Hepatocyte (in vitro differentiated cells): ENCODE measurements around the gene C16orf87. TPM values are rescaled to one million over a fixed set of nuclear protein-coding genes. Genes with fewer than 3 reads are reported as not detected.

ENCODE experiments used
- DNase-seq: peaks from one replicate; pipeline ENCODE4 v3.0.0-alpha.2; 2016; ENCODE audit warnings: low spot score
- H2AFZ ChIP-seq: fragments of 200-600 bp; sonication (generic); 2 replicates; pipeline ENCODE4 v1.6.0; 2016; ENCODE audit warnings: antibody characterized with exemption, mild to moderate bottlenecking
- H3K27ac ChIP-seq: fragments of 200-600 bp; sonication (generic); 2 replicates; pipeline ENCODE4 v1.5.1; 2016; ENCODE audit warnings: mild to moderate bottlenecking
- H3K27me3 ChIP-seq: fragments of 200-600 bp; sonication (generic); 2 replicates; pipeline ENCODE4 v1.6.1; 2016
- H3K36me3 ChIP-seq: fragments of 200-600 bp; sonication (generic); replicated peaks from 2 replicates; pipeline ENCODE4 v1.5.1; 2016; ENCODE audit warnings: low read depth; ENCODE audit not compliant: insufficient read depth
- H3K4me1 ChIP-seq: fragments of 200-600 bp; sonication (generic); 2 replicates; pipeline ENCODE4 v1.5.1; 2016; ENCODE audit warnings: mild to moderate bottlenecking, moderate library complexity; ENCODE audit not compliant: insufficient read depth
- H3K4me2 ChIP-seq: fragments of 200-600 bp; sonication (generic); 2 replicates; pipeline ENCODE4 v1.6.0; 2016
- H3K4me3 ChIP-seq: fragments of 200-600 bp; sonication (generic); 2 replicates; pipeline ENCODE4 v1.5.1; 2016; ENCODE audit warnings: mild to moderate bottlenecking
- H3K79me2 ChIP-seq: fragments of 200-600 bp; sonication (generic); 2 replicates; pipeline ENCODE4 v1.6.0; 2017; ENCODE audit warnings: mild to moderate bottlenecking
- H3K9me2 ChIP-seq: fragments of 200-600 bp; sonication (generic); replicated peaks from 2 replicates; pipeline ENCODE4 v1.6.0; 2017; ENCODE audit warnings: mild to moderate bottlenecking; ENCODE audit not compliant: insufficient read depth
- H3K9me3 ChIP-seq: fragments of 200-600 bp; sonication (generic); 2 replicates; pipeline ENCODE4 v1.5.1; 2016; ENCODE audit warnings: low read depth, mild to moderate bottlenecking
- H4K20me1 ChIP-seq: fragments of 200-600 bp; sonication (generic); 2 replicates; pipeline ENCODE4 v1.6.0; 2016; ENCODE audit warnings: mild to moderate bottlenecking; ENCODE audit not compliant: insufficient read depth, poor library complexity, severe bottlenecking
- EZH2 ChIP-seq: fragments of 200-600 bp; sonication (generic); IDR thresholded peaks from 2 replicates; pipeline ENCODE4 v1.6.1; 2016; ENCODE audit warnings: antibody characterized with exemption, mild to moderate bottlenecking, borderline replicate concordance
- EZH2phosphoT487 ChIP-seq: fragments of 200-600 bp; sonication (generic); IDR thresholded peaks from one replicate; pipeline ENCODE4 v1.6.1; 2018; ENCODE audit warnings: antibody characterized with exemption, mild to moderate bottlenecking, low read depth, moderate library complexity; ENCODE audit not compliant: unreplicated experiment, severe bottlenecking
- WGBS: methylation state at CpG from one replicate; pipeline ENCODE4 v1.1.6; 2016; ENCODE audit warnings: low lambda C conversion rate; ENCODE audit errors: missing lambda C conversion rate; 5-methylcytosine and 5-hydroxymethylcytosine counted together
- polyA plus RNA-seq: library from polyadenylated mRNA; unstranded; fragments of >200 nt; fragmentation: Nextera tagmentation; extraction: Ambion mirVana; gene quantifications from 2 replicates; pipeline ENCODE4 v1.2.1, GENCODE V29; 2016
- total RNA-seq: library from RNA; depleted of rRNA; stranded (reverse); fragments of >200 nt; gene quantifications from 2 replicates; pipeline ENCODE4 v1.2.3, GENCODE V29; 2014
- TF ChIP-seq, protein P1 (sequence below): fragments of 200-600 bp; sonication (generic); IDR thresholded peaks from 2 replicates; pipeline ENCODE4 v1.5.1; 2016; ENCODE audit warnings: antibody characterized with exemption, mild to moderate bottlenecking; ENCODE audit not compliant: poor library complexity

Gene C16orf87
- total and polyA plus RNA-seq, 2 experiments from 2014 or later: 24.9 to 25.1 TPM

DNA sequence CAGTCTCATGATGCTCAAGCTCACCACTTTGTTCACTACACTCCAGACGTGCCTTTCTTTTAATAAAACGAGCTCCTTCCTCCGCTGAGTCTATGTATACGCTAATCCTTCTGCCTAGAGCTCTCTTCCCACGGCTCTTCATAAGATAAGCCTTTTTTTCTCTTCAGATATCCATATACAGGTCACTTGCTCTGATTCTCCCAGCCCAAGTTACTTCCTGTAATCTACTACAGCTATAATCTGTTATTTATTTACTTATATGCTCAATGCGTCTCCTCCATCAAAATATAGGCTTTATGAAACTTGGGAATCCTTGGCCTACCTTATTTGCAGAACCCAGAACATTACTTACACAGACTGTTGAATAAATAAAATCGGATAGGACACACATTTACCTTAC lies 17.4 kb downstream of the C16orf87 start:
- Histone ChIP-seq H4K20me1 (peaks cover 22% of the 10 kb centered on the region), H3K79me2 (peaks cover 100% of the 10 kb centered on the region), H3K36me3 (no peaks in the 10 kb centered on the region), H3K4me1 (peaks cover 17% of the 10 kb centered on the region), H3K4me2 (no peak overlapping the region), H3K9me3 (peaks cover 8% of the 10 kb centered on the region), H3K4me3 (no peak overlapping the region), H3K27me3 (no peaks in the 10 kb centered on the region), H2AFZ (no peak overlapping the region), H3K27ac (no peak overlapping the region), H3K9me2 (no peaks in the 10 kb centered on the region)
- no peak for DNase-seq
- 87% methylated on average over 7 of the region's 7 CpGs for WGBS
- TF ChIP-seq EZH2phosphoT487: no peak
- no peak for TF ChIP-seq EZH2
- TF ChIP-seq, protein P1, sequence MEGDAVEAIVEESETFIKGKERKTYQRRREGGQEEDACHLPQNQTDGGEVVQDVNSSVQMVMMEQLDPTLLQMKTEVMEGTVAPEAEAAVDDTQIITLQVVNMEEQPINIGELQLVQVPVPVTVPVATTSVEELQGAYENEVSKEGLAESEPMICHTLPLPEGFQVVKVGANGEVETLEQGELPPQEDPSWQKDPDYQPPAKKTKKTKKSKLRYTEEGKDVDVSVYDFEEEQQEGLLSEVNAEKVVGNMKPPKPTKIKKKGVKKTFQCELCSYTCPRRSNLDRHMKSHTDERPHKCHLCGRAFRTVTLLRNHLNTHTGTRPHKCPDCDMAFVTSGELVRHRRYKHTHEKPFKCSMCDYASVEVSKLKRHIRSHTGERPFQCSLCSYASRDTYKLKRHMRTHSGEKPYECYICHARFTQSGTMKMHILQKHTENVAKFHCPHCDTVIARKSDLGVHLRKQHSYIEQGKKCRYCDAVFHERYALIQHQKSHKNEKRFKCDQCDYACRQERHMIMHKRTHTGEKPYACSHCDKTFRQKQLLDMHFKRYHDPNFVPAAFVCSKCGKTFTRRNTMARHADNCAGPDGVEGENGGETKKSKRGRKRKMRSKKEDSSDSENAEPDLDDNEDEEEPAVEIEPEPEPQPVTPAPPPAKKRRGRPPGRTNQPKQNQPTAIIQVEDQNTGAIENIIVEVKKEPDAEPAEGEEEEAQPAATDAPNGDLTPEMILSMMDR: no peak

DNA sequence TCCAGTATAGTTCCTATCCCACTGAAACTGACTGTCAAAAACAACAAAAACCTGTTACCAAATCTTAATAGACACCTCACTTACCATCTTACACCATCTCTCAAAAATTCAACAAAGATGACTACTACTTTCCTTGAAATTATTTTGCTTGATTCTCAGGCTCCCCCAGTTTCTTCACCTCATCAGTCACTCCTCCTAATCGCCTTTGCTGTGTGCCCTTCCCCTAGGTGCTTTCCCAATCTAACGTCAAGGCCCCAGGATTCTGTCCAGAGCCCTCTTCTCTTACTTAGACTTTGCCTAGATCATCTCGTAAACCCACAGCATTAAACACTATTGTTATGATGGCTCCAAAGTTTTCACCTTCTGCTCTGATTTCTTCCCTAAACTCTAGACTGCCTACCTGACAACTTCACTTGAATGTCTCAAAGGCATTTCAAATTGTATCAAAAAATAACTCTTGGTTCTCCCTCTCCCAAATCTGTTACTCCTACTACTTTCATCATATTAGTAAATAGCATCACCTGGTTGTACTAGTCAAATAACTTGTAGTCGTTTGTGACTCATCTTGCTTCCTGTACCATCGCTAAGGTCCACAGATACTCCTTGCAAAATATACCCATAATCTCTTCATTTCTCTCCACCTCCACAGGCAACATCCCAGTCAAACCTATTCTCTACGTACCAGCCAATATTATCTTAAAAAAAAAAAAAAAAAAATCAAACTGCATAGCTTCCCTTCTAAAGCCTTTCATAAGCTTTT lies 18.0 kb downstream of the C16orf87 start:
- Histone ChIP-seq H3K79me2 (peaks cover 100% of the 10 kb centered on the region), H3K4me2 (no peak overlapping the region), H3K4me3 (no peak overlapping the region), H3K27ac (no peak overlapping the region), H3K4me1 (peaks cover 17% of the 10 kb centered on the region), H3K9me3 (peaks cover 8% of the 10 kb centered on the region), H3K9me2 (no peaks in the 10 kb centered on the region), H2AFZ (no peak overlapping the region), H3K27me3 (no peaks in the 10 kb centered on the region), H3K36me3 (no peaks in the 10 kb centered on the region), H4K20me1 (peaks cover 22% of the 10 kb centered on the region)
- TF ChIP-seq, protein P1: no peak
- no peak for TF ChIP-seq EZH2phosphoT487
- TF ChIP-seq EZH2: no peak
- 95% methylated on average over 6 of the region's 6 CpGs for WGBS
- DNase-seq: no peak

DNA sequence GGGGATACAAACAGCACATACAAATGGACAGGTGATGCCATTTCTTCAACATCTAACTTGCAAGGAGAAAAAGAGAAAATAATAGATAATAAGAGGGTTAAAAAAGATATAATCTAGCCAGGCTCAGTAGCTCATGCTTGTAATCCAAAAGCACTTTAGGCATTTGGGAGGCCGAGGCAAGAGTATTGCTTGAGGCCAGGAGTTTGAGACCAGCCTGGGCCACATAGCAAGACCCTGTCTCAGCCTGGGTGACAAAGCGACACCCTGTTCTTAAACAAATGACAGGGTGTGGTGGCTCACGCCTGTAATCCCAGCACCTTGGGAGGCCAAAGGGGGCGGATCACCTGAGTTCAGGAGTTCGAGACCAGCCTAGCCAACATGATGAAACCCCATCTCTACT lies 19.3 kb downstream of the C16orf87 start:
- H2AFZ ChIP-seq: no peak overlapping the region
- H3K27ac ChIP-seq: no peak overlapping the region
- H3K9me2 ChIP-seq: no peaks in the 10 kb centered on the region
- DNase-seq: no peak
- WGBS: 95% methylated on average over 5 of the region's 5 CpGs
- peaks cover 8% of the 10 kb centered on the region for H3K9me3 ChIP-seq
- no peak overlapping the region for H3K4me2 ChIP-seq
- H3K27me3 ChIP-seq: no peaks in the 10 kb centered on the region
- no peaks in the 10 kb centered on the region for H3K36me3 ChIP-seq
- peaks cover 100% of the 10 kb centered on the region for H3K79me2 ChIP-seq
- TF ChIP-seq EZH2: no peak
- TF ChIP-seq EZH2phosphoT487: no peak
- TF ChIP-seq, protein P1: no peak
- peaks cover 17% of the 10 kb centered on the region for H3K4me1 ChIP-seq
- H4K20me1 ChIP-seq: peaks cover 22% of the 10 kb centered on the region
- no peak overlapping the region for H3K4me3 ChIP-seq
